ENCODE results near the gene ATP11A.

ATP11A gene

GRCh38 chr13:112843392-112844111, 153.7 kb downstream of the ATP11A start:
- Histone ChIP-seq H2BK15ac (ENCODE audit: low read depth, poor library complexity, severe bottlenecking) (no peak overlapping the region), H2AFZ (ENCODE audit: low read depth, low read length) (no peak overlapping the region), H3K9ac (ENCODE audit: low read length) (no peak overlapping the region), H3K79me1 (replicated peaks; ENCODE audit: low read length, poor library complexity, severe bottlenecking) (no peaks in the 10 kb centered on the region), H2BK5ac (ENCODE audit: low read depth, low read length, poor library complexity, severe bottlenecking) (no peak overlapping the region), H4K91ac (ENCODE audit: low read length) (peak overlapping the region; percentile 66), H3K9me3 (ENCODE audit: control insufficient read depth, low read length) (no peaks in the 10 kb centered on the region), H3K36me3 (ENCODE audit: control insufficient read depth in 1 of 2, insufficient read depth in 2 of 2, low read depth in 1 of 2, low read length in 2 of 2) (peaks cover 27 to 46% of the 10 kb centered on the region in 2 experiments), H3K23ac (ENCODE audit: low read length in 2 of 2) (no peak overlapping the region), H3K27ac (ENCODE audit: low read length, poor library complexity, severe bottlenecking) (no peak overlapping the region), H3K4me3 (ENCODE audit: insufficient read depth in 1 of 2, low read depth in 1 of 2, low read length in 2 of 2) (no peak overlapping the region), H2BK120ac (ENCODE audit: low read depth, low read length) (no peak overlapping the region), H4K8ac (ENCODE audit: low read length) (no peak overlapping the region), H3K27me3 (ENCODE audit: control insufficient read depth in 1 of 2, insufficient read depth in 1 of 2, low read length in 2 of 2) (no peaks in the 10 kb centered on the region), H2BK12ac (ENCODE audit: low read length in 2 of 2) (no peak overlapping the region), H3K18ac (ENCODE audit: low read depth in 1 of 2, low read length in 2 of 2) (no peak overlapping the region), H3K4ac (ENCODE audit: low read depth in 1 of 2, low read length in 2 of 2) (no peak overlapping the region), H3K4me2 (ENCODE audit: low read length, poor library complexity, severe bottlenecking) (peak overlapping the region; percentile 79), H3K4me1 (ENCODE audit: control insufficient read depth, insufficient read depth, low read depth, low read length) (peaks cover 24% of the 10 kb centered on the region), H2AK5ac (ENCODE audit: low read length, severe bottlenecking) (no peak overlapping the region), H3K14ac (ENCODE audit: low read length in 2 of 2) (no peak overlapping the region)
- 91% methylated on average over 28 of the region's 28 CpGs for WGBS
- no peak for DNase-seq

DNA sequence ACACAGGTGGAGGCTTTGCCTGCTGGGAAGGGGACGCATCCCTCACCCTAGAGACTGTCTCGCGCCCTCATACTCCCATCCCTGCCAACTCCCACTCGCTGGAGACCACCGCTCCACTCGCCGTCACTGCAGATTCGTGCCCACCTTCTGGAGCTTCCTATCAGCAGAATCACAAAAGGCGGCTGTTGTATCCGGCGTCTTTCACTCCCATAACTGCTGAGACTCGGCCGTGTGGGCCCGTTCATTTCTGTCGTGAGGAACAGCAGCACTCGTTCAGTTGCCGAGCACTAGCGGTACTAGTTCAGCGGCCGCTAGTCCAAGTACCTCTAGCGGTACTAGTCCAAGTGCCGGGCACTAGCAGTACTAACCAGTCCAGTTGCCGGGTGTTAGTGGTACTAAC, 154.6 kb downstream of the ATP11A start:
- H3K4ac ChIP-seq (ENCODE audit: low read depth in 1 of 2, low read length in 2 of 2), result no peak overlapping the region
- H3K14ac ChIP-seq (ENCODE audit: low read length in 2 of 2), result no peak overlapping the region
- no peak for DNase-seq
- H3K27ac ChIP-seq (ENCODE audit: low read length, poor library complexity, severe bottlenecking), result no peak overlapping the region
- H3K9ac ChIP-seq (ENCODE audit: low read length), result no peak overlapping the region
- H2BK5ac ChIP-seq (ENCODE audit: low read depth, low read length, poor library complexity, severe bottlenecking), result no peak overlapping the region
- H2AK5ac ChIP-seq (ENCODE audit: low read length, severe bottlenecking), result no peak overlapping the region
- no peak overlapping the region for H3K4me3 ChIP-seq (ENCODE audit: insufficient read depth in 1 of 2, low read depth in 1 of 2, low read length in 2 of 2)
- H3K4me1 ChIP-seq (ENCODE audit: control insufficient read depth, insufficient read depth, low read depth, low read length), result peaks cover 24% of the 10 kb centered on the region
- H2BK120ac ChIP-seq (ENCODE audit: low read depth, low read length), result no peak overlapping the region
- H4K8ac ChIP-seq (ENCODE audit: low read length), result no peak overlapping the region
- no peak overlapping the region for H2BK15ac ChIP-seq (ENCODE audit: low read depth, poor library complexity, severe bottlenecking)
- H3K4me2 ChIP-seq (ENCODE audit: low read length, poor library complexity, severe bottlenecking), result no peak overlapping the region
- no peak overlapping the region for H2BK12ac ChIP-seq (ENCODE audit: low read length in 2 of 2)
- no peaks in the 10 kb centered on the region for H3K79me1 ChIP-seq (replicated peaks; ENCODE audit: low read length, poor library complexity, severe bottlenecking)
- H4K91ac ChIP-seq (ENCODE audit: low read length), result no peak overlapping the region
- peaks cover 27 to 40% of the 10 kb centered on the region in 2 experiments for H3K36me3 ChIP-seq (ENCODE audit: control insufficient read depth in 1 of 2, insufficient read depth in 2 of 2, low read depth in 1 of 2, low read length in 2 of 2)
- H2AFZ ChIP-seq (ENCODE audit: low read depth, low read length), result no peak overlapping the region
- H3K23ac ChIP-seq (ENCODE audit: low read length in 2 of 2), result no peak overlapping the region
- H3K27me3 ChIP-seq (ENCODE audit: control insufficient read depth in 1 of 2, insufficient read depth in 1 of 2, low read length in 2 of 2), result no peaks in the 10 kb centered on the region
- WGBS, result 98% methylated on average over 23 of the region's 23 CpGs
- no peak overlapping the region for H3K18ac ChIP-seq (ENCODE audit: low read depth in 1 of 2, low read length in 2 of 2)
- no peaks in the 10 kb centered on the region for H3K9me3 ChIP-seq (ENCODE audit: control insufficient read depth, low read length)

- H2AK5ac ChIP-seq (ENCODE audit: low read length, severe bottlenecking), result no peak overlapping the region
- no peak overlapping the region for H2AFZ ChIP-seq (ENCODE audit: low read depth, low read length)
- H4K91ac ChIP-seq (ENCODE audit: low read length), result no peak overlapping the region
- H2BK15ac ChIP-seq (ENCODE audit: low read depth, poor library complexity, severe bottlenecking), result no peak overlapping the region
- no peak overlapping the region for H3K18ac ChIP-seq (ENCODE audit: low read depth in 1 of 2, low read length in 2 of 2)
- H3K27ac ChIP-seq (ENCODE audit: low read length, poor library complexity, severe bottlenecking), result no peak overlapping the region
- no peak overlapping the region for H2BK12ac ChIP-seq (ENCODE audit: low read length in 2 of 2)
- H3K4me3 ChIP-seq (ENCODE audit: insufficient read depth in 1 of 2, low read depth in 1 of 2, low read length in 2 of 2), result no peak overlapping the region
- no peak overlapping the region for H3K14ac ChIP-seq (ENCODE audit: low read length in 2 of 2)
- DNase-seq, result no peak
- peaks cover 27 to 39% of the 10 kb centered on the region in 2 experiments for H3K36me3 ChIP-seq (ENCODE audit: control insufficient read depth in 1 of 2, insufficient read depth in 2 of 2, low read depth in 1 of 2, low read length in 2 of 2)
- over 99% methylated on average over 10 of the region's 10 CpGs for WGBS
- no peak overlapping the region for H2BK5ac ChIP-seq (ENCODE audit: low read depth, low read length, poor library complexity, severe bottlenecking)
- H3K23ac ChIP-seq (ENCODE audit: low read length in 2 of 2), result no peak overlapping the region
- H4K8ac ChIP-seq (ENCODE audit: low read length), result no peak overlapping the region
- no peaks in the 10 kb centered on the region for H3K9me3 ChIP-seq (ENCODE audit: control insufficient read depth, low read length)
- H3K4me1 ChIP-seq (ENCODE audit: control insufficient read depth, insufficient read depth, low read depth, low read length), result peaks cover 28% of the 10 kb centered on the region
- no peak overlapping the region for H2BK120ac ChIP-seq (ENCODE audit: low read depth, low read length)
- no peak overlapping the region for H3K9ac ChIP-seq (ENCODE audit: low read length)
- no peaks in the 10 kb centered on the region for H3K27me3 ChIP-seq (ENCODE audit: control insufficient read depth in 1 of 2, insufficient read depth in 1 of 2, low read length in 2 of 2)
- no peak overlapping the region for H3K4me2 ChIP-seq (ENCODE audit: low read length, poor library complexity, severe bottlenecking)
- H3K4ac ChIP-seq (ENCODE audit: low read depth in 1 of 2, low read length in 2 of 2), result no peak overlapping the region
- H3K79me1 ChIP-seq (replicated peaks; ENCODE audit: low read length, poor library complexity, severe bottlenecking), result no peaks in the 10 kb centered on the region
Observed at GRCh38 chr13:112844879-112845278, 155.0 kb downstream of the ATP11A start.

- no peak overlapping the region for H3K9ac ChIP-seq (ENCODE audit: low read length)
- H3K79me1 ChIP-seq (replicated peaks; ENCODE audit: low read length, poor library complexity, severe bottlenecking), result no peaks in the 10 kb centered on the region
- no peaks in the 10 kb centered on the region for H3K27me3 ChIP-seq (ENCODE audit: control insufficient read depth in 1 of 2, insufficient read depth in 1 of 2, low read length in 2 of 2)
- no peak overlapping the region for H3K14ac ChIP-seq (ENCODE audit: low read length in 2 of 2)
- no peaks in the 10 kb centered on the region for H3K9me3 ChIP-seq (ENCODE audit: control insufficient read depth, low read length)
- H2BK120ac ChIP-seq (ENCODE audit: low read depth, low read length), result no peak overlapping the region
- no peak overlapping the region for H4K8ac ChIP-seq (ENCODE audit: low read length)
- H3K27ac ChIP-seq (ENCODE audit: low read length, poor library complexity, severe bottlenecking), result no peak overlapping the region
- no peak overlapping the region for H3K23ac ChIP-seq (ENCODE audit: low read length in 2 of 2)
- no peak overlapping the region for H2AK5ac ChIP-seq (ENCODE audit: low read length, severe bottlenecking)
- no peak overlapping the region for H2BK5ac ChIP-seq (ENCODE audit: low read depth, low read length, poor library complexity, severe bottlenecking)
- H4K91ac ChIP-seq (ENCODE audit: low read length), result no peak overlapping the region
- H2BK12ac ChIP-seq (ENCODE audit: low read length in 2 of 2), result no peak overlapping the region
- H3K4me1 ChIP-seq (ENCODE audit: control insufficient read depth, insufficient read depth, low read depth, low read length), result peaks cover 31% of the 10 kb centered on the region
- no peak overlapping the region for H2AFZ ChIP-seq (ENCODE audit: low read depth, low read length)
- no peak overlapping the region for H2BK15ac ChIP-seq (ENCODE audit: low read depth, poor library complexity, severe bottlenecking)
- DNase-seq, result no peak
- no peak overlapping the region for H3K4ac ChIP-seq (ENCODE audit: low read depth in 1 of 2, low read length in 2 of 2)
- WGBS, result 93% methylated on average over 18 of the region's 23 CpGs
- peaks cover 27 to 35% of the 10 kb centered on the region in 2 experiments for H3K36me3 ChIP-seq (ENCODE audit: control insufficient read depth in 1 of 2, insufficient read depth in 2 of 2, low read depth in 1 of 2, low read length in 2 of 2)
- no peak overlapping the region for H3K4me2 ChIP-seq (ENCODE audit: low read length, poor library complexity, severe bottlenecking)
- no peak overlapping the region for H3K18ac ChIP-seq (ENCODE audit: low read depth in 1 of 2, low read length in 2 of 2)
- H3K4me3 ChIP-seq (ENCODE audit: insufficient read depth in 1 of 2, low read depth in 1 of 2, low read length in 2 of 2), result no peak overlapping the region
Observed at GRCh38 chr13:112845511-112846144, 155.8 kb downstream of the ATP11A start.

Measured in mesenchymal stem cell (in vitro differentiated cells and primary cell).